MM.1S (cell line): ENCODE data around the gene UBN2.

Experiments
- DNase-seq: peaks from one replicate; pipeline ENCODE4 v3.0.0-alpha.2; 2015
- H2AFZ ChIP-seq: fragments of 300-600 bp; sonication (generic); 2 replicates; pipeline ENCODE4 v1.6.0; 2016; ENCODE audit warnings: antibody characterized with exemption, low read length
- H3F3A ChIP-seq: fragments of 300-600 bp; sonication (generic); 2 replicates; pipeline ENCODE4 v1.6.1; 2016; ENCODE audit warnings: mild to moderate bottlenecking, antibody characterized with exemption, low read length, moderate library complexity, mixed read lengths; ENCODE audit not compliant: insufficient read depth
- H3K27ac ChIP-seq: fragments of 300-600 bp; sonication (generic); 2 replicates; pipeline ENCODE4 v1.5.1; 2016; ENCODE audit warnings: mild to moderate bottlenecking, low read length
- H3K27me3 ChIP-seq: fragments of 300-600 bp; sonication (generic); replicated peaks from 2 replicates; pipeline ENCODE4 v1.6.0; 2016; ENCODE audit warnings: low read length; ENCODE audit not compliant: insufficient read depth
- H3K36me3 ChIP-seq: fragments of 300-600 bp; sonication (generic); replicated peaks from 2 replicates; pipeline ENCODE4 v1.6.1; 2016; ENCODE audit warnings: mild to moderate bottlenecking, low read length, mixed read lengths; ENCODE audit not compliant: insufficient read depth
- H3K4me1 ChIP-seq: fragments of 300-600 bp; sonication (generic); 2 replicates; pipeline ENCODE4 v1.6.1; 2016; ENCODE audit warnings: low read length, mixed read lengths
- H3K4me2 ChIP-seq: fragments of 300-600 bp; sonication (generic); 2 replicates; pipeline ENCODE4 v1.6.0; 2016; ENCODE audit warnings: low read depth, low read length
- H3K4me3 ChIP-seq: fragments of 300-600 bp; sonication (generic); 2 replicates; pipeline ENCODE4 v1.5.1; 2016; ENCODE audit warnings: low read length, mixed read lengths
- H3K79me2 ChIP-seq: fragments of 300-600 bp; sonication (generic); 2 replicates; pipeline ENCODE4 v1.6.1; 2016; ENCODE audit warnings: mixed run types, low read length, mixed read lengths
- H3K9ac ChIP-seq: fragments of 300-600 bp; sonication (generic); 2 replicates; pipeline ENCODE4 v1.6.1; 2016; ENCODE audit warnings: low read length, mixed read lengths
- H3K9me2 ChIP-seq: fragments of 300-600 bp; sonication (generic); replicated peaks from 2 replicates; pipeline ENCODE4 v1.6.1; 2016; ENCODE audit warnings: mild to moderate bottlenecking, low read length, mixed read lengths; ENCODE audit not compliant: insufficient read depth
- H3K9me3 ChIP-seq: fragments of 300-600 bp; sonication (generic); replicated peaks from 2 replicates; pipeline ENCODE4 v1.6.1; 2016; ENCODE audit warnings: mild to moderate bottlenecking, low read length, mixed read lengths; ENCODE audit not compliant: insufficient read depth
- H4K20me1 ChIP-seq: fragments of 300-600 bp; sonication (generic); 2 replicates; pipeline ENCODE4 v1.6.1; 2016; ENCODE audit warnings: mild to moderate bottlenecking, low read length, moderate library complexity, mixed read lengths; ENCODE audit not compliant: insufficient read depth
- CTCF ChIP-seq: fragments of 300-600 bp; sonication (generic); IDR thresholded peaks from 2 replicates; pipeline ENCODE4 v1.5.1; 2016; ENCODE audit warnings: antibody characterized with exemption, low read length, mixed read lengths
- EZH2 ChIP-seq: fragments of 300-600 bp; sonication (generic); optimal IDR thresholded peaks from 2 replicates; pipeline ENCODE3; 2017; ENCODE audit warnings: low read depth, mild to moderate bottlenecking, antibody characterized with exemption, low read length, mixed read lengths
- EZH2phosphoT487 ChIP-seq: fragments of 300-600 bp; sonication (generic); IDR thresholded peaks from 2 replicates; pipeline ENCODE4 v1.6.1; 2018; ENCODE audit warnings: antibody characterized with exemption, low read length

Gene UBN2

GRCh38 chr7:139232377-139232717 lies 1.3 kb downstream of the UBN2 start:
- peaks cover 43% of the 10 kb centered on the region for H3K79me2 ChIP-seq
- H4K20me1 ChIP-seq = no peaks in the 10 kb centered on the region
- peak overlapping the region; percentile 31; the same call in 1 of the 2 replicates for H3K9ac ChIP-seq
- no peaks in the 10 kb centered on the region for H3K9me2 ChIP-seq
- peak overlapping the region; percentile 79 for H3K4me2 ChIP-seq
- peaks cover 27% of the 10 kb centered on the region for H3K27me3 ChIP-seq
- H3K4me1 ChIP-seq = peaks cover 10% of the 10 kb centered on the region; the same call in 1 of the 2 replicates
- H2AFZ ChIP-seq = peak overlapping the region; percentile 32
- DNase-seq = peak; percentile 42
- H3K27ac ChIP-seq = no peak overlapping the region
- TF ChIP-seq CTCF = no peak
- TF ChIP-seq EZH2 = no peak
- no peak for TF ChIP-seq EZH2phosphoT487
- H3F3A ChIP-seq = no peaks in the 10 kb centered on the region
- H3K9me3 ChIP-seq = no peaks in the 10 kb centered on the region
- H3K36me3 ChIP-seq = no peaks in the 10 kb centered on the region; the same call in 1 of the 2 replicates
- peak overlapping the region; percentile 74 for H3K4me3 ChIP-seq

- Histone ChIP-seq H3K27ac (no peak overlapping the region), H3K36me3 (peaks cover 4% of the 10 kb centered on the region; the same call in 1 of the 2 replicates), H3K4me2 (peak overlapping the region; percentile 79), H3K9ac (no peak overlapping the region), H3K79me2 (peaks cover 43% of the 10 kb centered on the region), H3K4me3 (peak overlapping the region; percentile 74; the same call in 1 of the 2 replicates), H3K4me1 (peaks cover 10% of the 10 kb centered on the region; the same call in 1 of the 2 replicates), H3K9me3 (no peaks in the 10 kb centered on the region), H3F3A (no peaks in the 10 kb centered on the region), H4K20me1 (no peaks in the 10 kb centered on the region), H3K27me3 (peaks cover 21% of the 10 kb centered on the region), H2AFZ (no peak overlapping the region), H3K9me2 (no peaks in the 10 kb centered on the region)
- no peak for DNase-seq
- TF ChIP-seq CTCF (no peak), EZH2phosphoT487 (no peak), EZH2 (no peak)
Observed at GRCh38 chr7:139232904-139233303, 1.9 kb downstream of the UBN2 start.

- no peaks in the 10 kb centered on the region for H4K20me1 ChIP-seq
- peaks cover 7% of the 10 kb centered on the region; the same call in 1 of the 2 replicates for H3K36me3 ChIP-seq
- no peak overlapping the region for H3K4me2 ChIP-seq
Observed at GRCh38 chr7:139241258-139241657, 10.2 kb downstream of the UBN2 start.

GRCh38 chr7:139242741-139243281 lies 11.8 kb downstream of the UBN2 start:
- Histone ChIP-seq H4K20me1 (no peaks in the 10 kb centered on the region), H3K9ac (no peak overlapping the region), H3F3A (no peaks in the 10 kb centered on the region), H3K9me2 (no peaks in the 10 kb centered on the region), H3K36me3 (0 out of 2 replicates have a peak, but pooled peaks cover 3% of the 10 kb centered on the region), H3K27me3 (no peaks in the 10 kb centered on the region), H3K9me3 (no peaks in the 10 kb centered on the region), H2AFZ (no peak overlapping the region), H3K4me3 (no peak overlapping the region), H3K4me2 (no peak overlapping the region), H3K27ac (no peak overlapping the region), H3K79me2 (no peaks in the 10 kb centered on the region), H3K4me1 (no peaks in the 10 kb centered on the region; the same call in 1 of the 2 replicates)
- DNase-seq = no peak
- TF ChIP-seq EZH2 = no peak
- TF ChIP-seq CTCF = no peak
- no peak for TF ChIP-seq EZH2phosphoT487

More at GRCh38 chr7:139241258-139241657, 10.2 kb downstream of the UBN2 start:
- no peaks in the 10 kb centered on the region for H3K9me2 ChIP-seq
- peaks cover 2% of the 10 kb centered on the region for H3K79me2 ChIP-seq
- H3K4me3 ChIP-seq = no peak overlapping the region
- H3K27me3 ChIP-seq = no peaks in the 10 kb centered on the region
- H2AFZ ChIP-seq = no peak overlapping the region
- H3K4me1 ChIP-seq = no peaks in the 10 kb centered on the region; the same call in 1 of the 2 replicates
- H3F3A ChIP-seq = no peaks in the 10 kb centered on the region
- DNase-seq = no peak
- H3K9ac ChIP-seq = no peak overlapping the region
- no peak for TF ChIP-seq EZH2phosphoT487
- no peak for TF ChIP-seq EZH2
- no peak overlapping the region for H3K27ac ChIP-seq
- H3K9me3 ChIP-seq = no peaks in the 10 kb centered on the region
